HEK293 (cell line): ENCODE measurements around the gene ASCC3.

Experiments
- CTCF ChIA-PET: fragments of 350-600 bp; formaldehyde crosslinking; extraction: SDS; loops from one replicate; lab custom pipeline; 2021; ENCODE audit warnings: antibody characterized with exemption; lab: Yijun Ruan, JAX
- POLR2A ChIA-PET: fragments of 300-600 bp; formaldehyde crosslinking; extraction: SDS; loops from one replicate; lab custom pipeline; 2020; ENCODE audit warnings: antibody characterized with exemption, inconsistent platforms; lab: Yijun Ruan, JAX
- H3K27ac ChIP-seq: fragments of 200-500 bp; sonication (Bioruptor generic); 2 replicates; pipeline ENCODE4 v1.5.1; 2014; ENCODE audit warnings: low read depth, low read length, control low read depth, inconsistent platforms; ENCODE audit errors: extremely low read depth
- H3K36me3 ChIP-seq, 2 experiments: fragments of 200-500 bp in 1 of 2; sonication (Bioruptor generic) in 1 of 2; 1 replicate in 1 of 2; 2 replicates in 1 of 2; pipeline ENCODE4 v1.5.1; 2014 to 2017; ENCODE audit warnings: inconsistent platforms in 2 of 2, low read length in 2 of 2; ENCODE audit not compliant: control insufficient read depth in 2 of 2, insufficient read depth in 1 of 2
- H3K4me1 ChIP-seq: fragments of 200-500 bp; sonication (Bioruptor generic); 2 replicates; pipeline ENCODE4 v1.5.1; 2014; ENCODE audit warnings: mild to moderate bottlenecking, low read length, inconsistent platforms; ENCODE audit not compliant: control insufficient read depth, insufficient read depth
- H3K4me3 ChIP-seq: 2 replicates; pipeline ENCODE4 v1.5.1; 2011; ENCODE audit warnings: low read depth, mild to moderate bottlenecking, control low read depth, low read length, moderate library complexity
- H3K9me3 ChIP-seq: fragments of 200-500 bp; sonication (Bioruptor generic); 2 replicates; pipeline ENCODE4 v1.5.1; 2014; ENCODE audit warnings: low read depth, low read length, inconsistent platforms; ENCODE audit not compliant: control insufficient read depth, insufficient read depth
- IKZF3 ChIP-seq: fragments of 450-650 bp; IDR thresholded peaks from 2 replicates; pipeline ENCODE4 v1.5.0; 2018; ENCODE audit warnings: missing biosample characterization, mild to moderate bottlenecking, missing genetic modification characterization, moderate library complexity
- KLF8 ChIP-seq: fragments of 450-650 bp; formaldehyde crosslinking; IDR thresholded peaks from 2 replicates; pipeline ENCODE4 v1.5.1; 2016; ENCODE audit warnings: missing biosample characterization, missing genetic modification characterization
- MZF1 ChIP-seq: fragments of 450-650 bp; formaldehyde crosslinking; IDR thresholded peaks from 2 replicates; pipeline ENCODE4 v1.5.1; 2017; ENCODE audit warnings: missing biosample characterization, missing genetic modification characterization, borderline replicate concordance
- SETDB1 ChIP-seq: IDR thresholded peaks from one replicate; pipeline ENCODE4 v1.6.1; 2017; ENCODE audit warnings: mild to moderate bottlenecking, low read length, moderate library complexity, mixed read lengths; ENCODE audit not compliant: insufficient read length
- SP2 ChIP-seq: fragments of 450-650 bp; formaldehyde crosslinking; IDR thresholded peaks from 2 replicates; pipeline ENCODE4 v1.5.1; 2016; ENCODE audit warnings: missing biosample characterization, missing genetic modification characterization
- SP3 ChIP-seq: fragments of 450-650 bp; formaldehyde crosslinking; IDR thresholded peaks from 2 replicates; pipeline ENCODE4 v1.5.1; 2016; ENCODE audit warnings: missing biosample characterization, missing genetic modification characterization
- TCF7L2 ChIP-seq: IDR thresholded peaks from 2 replicates; pipeline ENCODE4 v1.6.1; 2011; ENCODE audit warnings: low read depth, mild to moderate bottlenecking, inconsistent platforms, low read length, moderate library complexity, borderline replicate concordance
- ZBTB1 ChIP-seq: fragments of 450-650 bp; formaldehyde crosslinking; IDR thresholded peaks from 2 replicates; pipeline ENCODE4 v1.5.1; 2016; ENCODE audit warnings: missing biosample characterization, missing genetic modification characterization
- ZBTB21 ChIP-seq: fragments of 450-650 bp; formaldehyde crosslinking; IDR thresholded peaks from 2 replicates; pipeline ENCODE4 v1.5.1; 2017; ENCODE audit warnings: missing biosample characterization, missing genetic modification characterization
- ZFHX2 ChIP-seq: fragments of 450-650 bp; formaldehyde crosslinking; conservative IDR thresholded peaks from 2 replicates; pipeline ENCODE4 v1.5.1; 2016; ENCODE audit warnings: missing biosample characterization, missing genetic modification characterization
- ZFP37 ChIP-seq: fragments of 450-650 bp; formaldehyde crosslinking; IDR thresholded peaks from 2 replicates; pipeline ENCODE4 v1.5.1; 2016; ENCODE audit warnings: missing biosample characterization, missing genetic modification characterization
- ZNF10 ChIP-seq: fragments of 450-650 bp; formaldehyde crosslinking; IDR thresholded peaks from 2 replicates; pipeline ENCODE4 v1.5.1; 2017; ENCODE audit warnings: missing biosample characterization, missing genetic modification characterization
- ZNF121 ChIP-seq: fragments of 450-650 bp; formaldehyde crosslinking; IDR thresholded peaks from 2 replicates; pipeline ENCODE4 v1.5.1; 2016; ENCODE audit warnings: missing biosample characterization, missing genetic modification characterization
- ZNF157 ChIP-seq: fragments of 450-650 bp; formaldehyde crosslinking; IDR thresholded peaks from 2 replicates; pipeline ENCODE4 v1.5.1; 2016; ENCODE audit warnings: missing biosample characterization, missing genetic modification characterization
- ZNF366 ChIP-seq: fragments of 450-650 bp; formaldehyde crosslinking; conservative IDR thresholded peaks from 2 replicates; pipeline ENCODE4 v1.5.1; 2016; ENCODE audit warnings: missing biosample characterization, missing genetic modification characterization
- ZNF404 ChIP-seq: fragments of 450-650 bp; formaldehyde crosslinking; IDR thresholded peaks from 2 replicates; pipeline ENCODE4 v1.5.1; 2017; ENCODE audit warnings: missing biosample characterization, missing genetic modification characterization
- ZNF510 ChIP-seq: fragments of 450-650 bp; formaldehyde crosslinking; IDR thresholded peaks from 2 replicates; pipeline ENCODE4 v1.5.1; 2018; ENCODE audit warnings: mild to moderate bottlenecking, missing genetic modification characterization, missing biosample characterization; ENCODE audit not compliant: insufficient replicate concordance
- ZNF561 ChIP-seq: fragments of 450-650 bp; IDR thresholded peaks from 2 replicates; pipeline ENCODE4 v1.5.1; 2018; ENCODE audit warnings: missing biosample characterization, missing genetic modification characterization, borderline replicate concordance
- ZNF571 ChIP-seq: fragments of 450-650 bp; formaldehyde crosslinking; IDR thresholded peaks from 2 replicates; pipeline ENCODE4 v1.5.0; 2017; ENCODE audit warnings: missing biosample characterization, missing genetic modification characterization
- ZNF701 ChIP-seq: fragments of 450-650 bp; formaldehyde crosslinking; IDR thresholded peaks from 2 replicates; pipeline ENCODE4 v1.5.1; 2016; ENCODE audit warnings: missing biosample characterization, missing genetic modification characterization
- ZNF707 ChIP-seq: fragments of 450-650 bp; formaldehyde crosslinking; IDR thresholded peaks from 2 replicates; pipeline ENCODE4 v1.5.1; 2016; ENCODE audit warnings: missing biosample characterization, missing genetic modification characterization
- ZNF747 ChIP-seq: fragments of 450-650 bp; formaldehyde crosslinking; IDR thresholded peaks from 2 replicates; pipeline ENCODE4 v1.5.1; 2016; ENCODE audit warnings: missing biosample characterization, missing genetic modification characterization
- ZNF792 ChIP-seq: fragments of 450-650 bp; formaldehyde crosslinking; IDR thresholded peaks from 2 replicates; pipeline ENCODE4 v1.5.1; 2016; ENCODE audit warnings: missing biosample characterization, missing genetic modification characterization
- TF ChIP-seq, protein P1 (sequence below): fragments of 450-650 bp; formaldehyde crosslinking; IDR thresholded peaks from 2 replicates; pipeline ENCODE4 v1.5.1; 2017; ENCODE audit warnings: missing biosample characterization, missing genetic modification characterization
- TF ChIP-seq, protein P2 (sequence below): fragments of 450-650 bp; formaldehyde crosslinking; IDR thresholded peaks from 2 replicates; pipeline ENCODE4 v1.5.1; 2017; ENCODE audit warnings: missing biosample characterization, missing genetic modification characterization

ASCC3 gene

DNA sequence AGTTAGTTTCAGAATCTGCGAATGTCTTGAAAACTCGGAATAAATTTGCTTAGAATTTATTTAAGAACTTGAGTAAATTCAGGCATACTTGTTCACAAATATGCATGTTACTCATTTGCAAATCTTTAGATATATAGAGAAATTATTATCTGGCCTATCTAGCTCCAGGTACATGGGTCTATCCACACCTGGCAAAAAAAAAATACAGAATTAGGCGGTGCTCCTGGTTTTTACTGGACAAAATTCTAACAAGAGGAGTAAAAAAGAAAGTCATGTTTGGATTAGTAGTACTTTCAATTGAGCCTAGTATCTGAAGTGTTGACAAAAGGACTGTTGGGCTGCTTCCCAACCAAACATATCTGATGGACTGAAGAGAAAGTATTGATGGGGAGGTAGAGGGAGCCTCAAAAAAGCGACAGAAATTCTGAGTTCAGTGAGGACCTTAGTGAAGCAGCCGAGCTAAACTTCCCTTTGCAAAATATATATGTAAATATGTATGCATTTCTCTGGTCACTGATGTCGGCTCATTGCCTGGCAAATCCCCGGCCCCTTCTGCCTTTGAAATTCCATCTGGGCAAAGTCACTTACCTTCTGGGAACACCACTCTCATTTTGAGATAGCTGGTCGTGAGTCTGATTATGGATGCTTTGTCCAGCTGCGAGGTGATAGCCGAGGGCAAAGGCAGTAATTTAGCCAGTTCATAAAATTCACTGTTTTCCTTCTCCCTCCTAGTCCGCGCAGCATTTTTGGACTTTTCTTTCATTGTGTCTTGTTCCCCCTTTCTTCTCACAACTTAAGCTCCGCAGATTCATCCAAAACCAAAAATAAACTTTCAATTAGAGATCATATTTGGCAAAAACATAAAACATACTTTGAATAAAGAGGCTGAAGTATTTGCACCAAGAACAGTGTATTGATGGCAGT, 418.2 kb downstream of the ASCC3 start (continued):
- TF ChIP-seq, protein P1, sequence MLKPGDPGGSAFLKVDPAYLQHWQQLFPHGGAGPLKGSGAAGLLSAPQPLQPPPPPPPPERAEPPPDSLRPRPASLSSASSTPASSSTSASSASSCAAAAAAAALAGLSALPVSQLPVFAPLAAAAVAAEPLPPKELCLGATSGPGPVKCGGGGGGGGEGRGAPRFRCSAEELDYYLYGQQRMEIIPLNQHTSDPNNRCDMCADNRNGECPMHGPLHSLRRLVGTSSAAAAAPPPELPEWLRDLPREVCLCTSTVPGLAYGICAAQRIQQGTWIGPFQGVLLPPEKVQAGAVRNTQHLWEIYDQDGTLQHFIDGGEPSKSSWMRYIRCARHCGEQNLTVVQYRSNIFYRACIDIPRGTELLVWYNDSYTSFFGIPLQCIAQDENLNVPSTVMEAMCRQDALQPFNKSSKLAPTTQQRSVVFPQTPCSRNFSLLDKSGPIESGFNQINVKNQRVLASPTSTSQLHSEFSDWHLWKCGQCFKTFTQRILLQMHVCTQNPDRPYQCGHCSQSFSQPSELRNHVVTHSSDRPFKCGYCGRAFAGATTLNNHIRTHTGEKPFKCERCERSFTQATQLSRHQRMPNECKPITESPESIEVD (tag by site-specific recombination), result peak; percentile 41; the same call in 1 of the 2 replicates
- no peak for TF ChIP-seq ZNF561 (tag by site-specific recombination)

DNA sequence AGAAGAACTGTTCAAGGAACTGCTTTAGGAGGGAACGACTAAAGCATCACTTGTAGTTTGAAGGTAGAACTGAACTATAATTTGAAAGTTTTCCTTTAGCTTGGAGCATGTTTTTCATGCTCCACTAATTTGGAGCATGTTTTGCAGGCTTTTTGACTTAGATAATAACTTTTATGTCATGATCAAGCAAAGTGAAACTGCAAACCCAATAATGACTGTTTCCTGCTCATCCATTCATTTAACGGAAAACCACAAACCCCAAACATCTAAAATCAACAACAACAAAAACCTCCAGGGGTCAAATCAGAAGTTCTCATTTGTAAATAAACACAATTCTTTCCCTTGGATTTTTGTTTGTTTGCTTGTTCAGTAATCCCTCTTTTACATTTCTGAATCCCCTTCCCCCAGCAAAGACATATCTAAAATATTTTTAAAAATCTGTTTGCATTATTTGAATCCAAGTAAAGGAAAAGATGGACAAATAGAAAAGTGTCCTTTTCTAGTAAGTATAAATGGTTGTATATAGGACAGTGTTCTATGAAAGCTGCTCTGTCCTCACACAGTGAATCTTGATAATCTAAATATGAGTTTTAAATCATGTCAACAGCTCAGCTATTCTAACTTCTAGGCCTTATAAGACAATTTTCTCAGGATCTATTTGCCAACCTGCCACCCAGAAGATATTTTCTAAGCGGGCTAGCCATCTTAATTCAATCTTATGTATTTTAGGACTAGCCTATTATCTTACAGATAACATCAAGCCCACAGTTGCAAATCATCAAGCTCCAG, 419.0 kb downstream of the ASCC3 start:
- CTCF ChIA-PET, result interaction anchor here (0.7 to 2.1 kb wide), 8 partner anchors 10 to 594 kb away, joined by 3 to 19 read pairs (median 4); no protein-coding TSS in a partner anchor

DNA sequence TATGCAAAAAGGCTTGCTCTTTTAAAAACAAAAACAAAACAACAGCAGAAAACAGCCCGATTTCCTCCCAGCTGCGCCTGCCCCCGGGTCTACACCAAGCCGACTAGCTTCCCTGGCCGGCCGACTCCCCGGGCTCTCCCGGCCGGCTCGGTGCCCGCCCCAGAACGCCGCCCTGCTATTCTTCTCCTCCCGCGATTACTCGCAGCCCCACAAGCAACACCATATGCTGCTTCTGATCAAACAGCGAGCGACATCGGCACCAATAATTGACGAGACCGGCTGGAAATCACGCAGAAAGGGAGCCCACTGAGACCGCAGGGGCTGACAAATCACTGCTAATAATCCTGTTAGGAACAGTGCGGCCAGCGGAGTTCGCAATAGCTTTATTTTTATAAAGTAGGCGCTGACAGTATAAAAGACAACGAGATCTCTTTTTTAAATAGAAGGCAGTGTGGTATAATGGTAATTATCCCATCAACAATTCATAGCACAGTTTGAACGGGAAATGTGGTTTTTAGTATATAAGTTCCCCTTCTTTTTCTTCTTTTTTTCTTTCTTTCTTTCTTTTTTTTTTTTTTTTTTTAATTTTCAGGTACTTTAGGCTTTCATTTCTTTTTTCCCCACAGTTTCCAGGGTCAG, 419.7 kb downstream of the ASCC3 start:
- ChIA-PET POLR2A (interaction anchor here (1.5 kb wide), 1 partner anchor 89 kb away, joined by 3 read pairs; no protein-coding TSS in a partner anchor), CTCF (interaction anchor here (0.6 to 2.1 kb wide), 58 partner anchors 8 to 838 kb away, joined by 3 to 23 read pairs (median 4); no protein-coding TSS in a partner anchor)
- Histone ChIP-seq H3K4me1 (peaks cover 3% of the 10 kb centered on the region), H3K27ac (peak overlapping the region; percentile 62), H3K9me3 (0 out of 2 replicates have a peak, but pooled peaks cover under 1% of the 10 kb centered on the region), H3K4me3 (peak overlapping the region; percentile 60), H3K36me3 (no peaks in the 10 kb centered on the region)
- no peak for TF ChIP-seq ZNF10 (tag by site-specific recombination)
- no peak for TF ChIP-seq ZNF510 (tag by site-specific recombination)
- no peak for TF ChIP-seq ZNF792 (tag by site-specific recombination)
- TF ChIP-seq SETDB1, result no peak
- no peak for TF ChIP-seq ZNF157 (tag by site-specific recombination)
- peak; percentile 39; the same call in 1 of the 2 replicates for TF ChIP-seq KLF8 (tag by site-specific recombination)
- TF ChIP-seq ZNF747, result no peak
- TF ChIP-seq ZNF571 (tag by site-specific recombination), result no peak
- TF ChIP-seq ZNF121, result no peak
- 0 out of 2 replicates have a peak, but pooled peaks have one; percentile 43 for TF ChIP-seq ZFP37 (tag by site-specific recombination)
- no peak for TF ChIP-seq ZBTB21
- TF ChIP-seq ZFHX2 (tag by site-specific recombination), result no peak
- no peak for TF ChIP-seq ZNF404 (tag by site-specific recombination)
- TF ChIP-seq SP3 (tag by site-specific recombination), result peak; percentile 25; the same call in 1 of the 2 replicates
- no peak for TF ChIP-seq ZBTB1 (tag by site-specific recombination)
- no peak for TF ChIP-seq ZNF701 (tag by site-specific recombination)
- peak; percentile 49; the same call in 1 of the 2 replicates for TF ChIP-seq ZNF366 (tag by site-specific recombination)

More for the DNA sequence above, 419.0 kb downstream of the ASCC3 start:
- peaks cover 3% of the 10 kb centered on the region for H3K4me1 ChIP-seq
- no peaks in the 10 kb centered on the region for H3K36me3 ChIP-seq
- TF ChIP-seq SP2 (tag by site-specific recombination) (no peak), TCF7L2 (no peak), IKZF3 (tag by site-specific recombination) (peak; percentile 36; the same call in 1 of the 2 replicates), ZNF707 (tag by site-specific recombination) (no peak), MZF1 (tag by site-specific recombination) (peak; percentile 66; the same call in 1 of the 2 replicates)
- TF ChIP-seq, protein P2, sequence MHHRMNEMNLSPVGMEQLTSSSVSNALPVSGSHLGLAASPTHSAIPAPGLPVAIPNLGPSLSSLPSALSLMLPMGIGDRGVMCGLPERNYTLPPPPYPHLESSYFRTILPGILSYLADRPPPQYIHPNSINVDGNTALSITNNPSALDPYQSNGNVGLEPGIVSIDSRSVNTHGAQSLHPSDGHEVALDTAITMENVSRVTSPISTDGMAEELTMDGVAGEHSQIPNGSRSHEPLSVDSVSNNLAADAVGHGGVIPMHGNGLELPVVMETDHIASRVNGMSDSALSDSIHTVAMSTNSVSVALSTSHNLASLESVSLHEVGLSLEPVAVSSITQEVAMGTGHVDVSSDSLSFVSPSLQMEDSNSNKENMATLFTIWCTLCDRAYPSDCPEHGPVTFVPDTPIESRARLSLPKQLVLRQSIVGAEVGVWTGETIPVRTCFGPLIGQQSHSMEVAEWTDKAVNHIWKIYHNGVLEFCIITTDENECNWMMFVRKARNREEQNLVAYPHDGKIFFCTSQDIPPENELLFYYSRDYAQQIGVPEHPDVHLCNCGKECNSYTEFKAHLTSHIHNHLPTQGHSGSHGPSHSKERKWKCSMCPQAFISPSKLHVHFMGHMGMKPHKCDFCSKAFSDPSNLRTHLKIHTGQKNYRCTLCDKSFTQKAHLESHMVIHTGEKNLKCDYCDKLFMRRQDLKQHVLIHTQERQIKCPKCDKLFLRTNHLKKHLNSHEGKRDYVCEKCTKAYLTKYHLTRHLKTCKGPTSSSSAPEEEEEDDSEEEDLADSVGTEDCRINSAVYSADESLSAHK (tag by site-specific recombination), result peak; percentile 82
- TF ChIP-seq, protein P1 (tag by site-specific recombination), result peak; percentile 75
- peak overlapping the region; percentile 60 for H3K4me3 ChIP-seq
- H3K27ac ChIP-seq, result peak overlapping the region; percentile 27; the same call in 1 of the 2 replicates
- POLR2A ChIA-PET, result no interaction called here
- no peaks in the 10 kb centered on the region for H3K9me3 ChIP-seq
